ENCODE measurements around the gene BOK.
A peak's percentile ranks its signal among the peaks of the same experiment; 100 is the strongest.
"Not testable (repeated sequence)": the region's sequence is repeated elsewhere in the genome, so short reads cannot be mapped to it uniquely, and the experiment has no call there.

BOK gene

GRCh38 chr2:241516520-241516965 lies 42.0 kb upstream of the BOK start:
- TF ChIP-seq CTCF (IDR thresholded peaks at IDR 0.05; ENCODE audit: insufficient read depth, low read length, poor library complexity, severe bottlenecking) = no peak
- DNase-seq (ENCODE audit: extremely low read depth, insufficient read length) = no peak

GRCh38 chr2:241517297-241517696 lies 41.2 kb upstream of the BOK start:
- Histone ChIP-seq H3K4me3 (replicated peaks; ENCODE audit: low read depth, low read length) (no peak overlapping the region), H3K27me3 (replicated peaks; ENCODE audit: control insufficient read depth, insufficient read depth, low read length) (no peaks in the 10 kb centered on the region), H3K36me3 (ENCODE audit: control insufficient read depth, insufficient read depth, low read length) (no peaks in the 10 kb centered on the region)
- TF ChIP-seq CTCF (IDR thresholded peaks at IDR 0.05; ENCODE audit: insufficient read depth, low read length, poor library complexity, severe bottlenecking) = no peak
- no peak for DNase-seq (ENCODE audit: extremely low read depth, insufficient read length)

More at GRCh38 chr2:241516520-241516965, 42.0 kb upstream of the BOK start:
- Histone ChIP-seq H3K4me3 (replicated peaks; ENCODE audit: low read depth, low read length) (peak overlapping the region; percentile 7), H3K36me3 (ENCODE audit: control insufficient read depth, insufficient read depth, low read length) (no peaks in the 10 kb centered on the region), H3K27me3 (replicated peaks; ENCODE audit: control insufficient read depth, insufficient read depth, low read length) (no peaks in the 10 kb centered on the region)

- Histone ChIP-seq H3K4me3 (replicated peaks; ENCODE audit: low read depth, low read length) (no peak overlapping the region), H3K27me3 (replicated peaks; ENCODE audit: control insufficient read depth, insufficient read depth, low read length) (no peaks in the 10 kb centered on the region), H3K36me3 (ENCODE audit: control insufficient read depth, insufficient read depth, low read length) (no peaks in the 10 kb centered on the region)
- DNase-seq (ENCODE audit: extremely low read depth, insufficient read length) = no peak
- no peak for TF ChIP-seq CTCF (IDR thresholded peaks at IDR 0.05; ENCODE audit: insufficient read depth, low read length, poor library complexity, severe bottlenecking)
Observed at GRCh38 chr2:241519669-241520068, 38.9 kb upstream of the BOK start.

- TF ChIP-seq CTCF (IDR thresholded peaks at IDR 0.05; ENCODE audit: insufficient read depth, low read length, poor library complexity, severe bottlenecking) = no peak
- DNase-seq (ENCODE audit: extremely low read depth, insufficient read length) = no peak
- Histone ChIP-seq H3K36me3 (ENCODE audit: control insufficient read depth, insufficient read depth, low read length) (no peaks in the 10 kb centered on the region), H3K4me3 (replicated peaks; ENCODE audit: low read depth, low read length) (no peak overlapping the region), H3K27me3 (replicated peaks; ENCODE audit: control insufficient read depth, insufficient read depth, low read length) (no peaks in the 10 kb centered on the region)
Observed at GRCh38 chr2:241522477-241522876, 36.1 kb upstream of the BOK start.

- not testable (repeated sequence) for H3K27me3 ChIP-seq (replicated peaks; ENCODE audit: control insufficient read depth, insufficient read depth, low read length); DNase-seq (ENCODE audit: extremely low read depth, insufficient read length); H3K36me3 ChIP-seq (ENCODE audit: control insufficient read depth, insufficient read depth, low read length); H3K4me3 ChIP-seq (replicated peaks; ENCODE audit: low read depth, low read length)
Observed at GRCh38 chr2:241525818-241526780, 32.4 kb upstream of the BOK start.

GRCh38 chr2:241530571-241530970 lies 28.0 kb upstream of the BOK start:
- Histone ChIP-seq H3K36me3 (ENCODE audit: control insufficient read depth, insufficient read depth, low read length) (no peaks in the 10 kb centered on the region), H3K4me3 (replicated peaks; ENCODE audit: low read depth, low read length) (no peak overlapping the region), H3K27me3 (replicated peaks; ENCODE audit: control insufficient read depth, insufficient read depth, low read length) (peaks cover 2% of the 10 kb centered on the region; the same call in 1 of the 2 replicates)
- DNase-seq (ENCODE audit: extremely low read depth, insufficient read length) = no peak
- TF ChIP-seq CTCF (IDR thresholded peaks at IDR 0.05; ENCODE audit: insufficient read depth, low read length, poor library complexity, severe bottlenecking) = no peak
